ENCODE data around the gene ASIC2.

GRCh38 chr17:33225509-33225908 lies 67.6 kb downstream of the ASIC2 start:
- no peak for TF ChIP-seq CTCF (IDR thresholded peaks at IDR 0.05)
- TF ChIP-seq POLR2A (IDR thresholded peaks at IDR 0.05) = no peak
